ENCODE data around the gene RAB15. TPM values are rescaled to one million over a fixed set of nuclear protein-coding genes. Genes with fewer than 3 reads are reported as not detected.

The RAB15 gene
- total and polyA plus RNA-seq, 9 of the 15 experiments (the other 6 are each of a cell fraction or from before 2014, with no cell fraction given) = 0.09 to 0.30 (median 0.16) TPM; not detected in 2

DNA sequence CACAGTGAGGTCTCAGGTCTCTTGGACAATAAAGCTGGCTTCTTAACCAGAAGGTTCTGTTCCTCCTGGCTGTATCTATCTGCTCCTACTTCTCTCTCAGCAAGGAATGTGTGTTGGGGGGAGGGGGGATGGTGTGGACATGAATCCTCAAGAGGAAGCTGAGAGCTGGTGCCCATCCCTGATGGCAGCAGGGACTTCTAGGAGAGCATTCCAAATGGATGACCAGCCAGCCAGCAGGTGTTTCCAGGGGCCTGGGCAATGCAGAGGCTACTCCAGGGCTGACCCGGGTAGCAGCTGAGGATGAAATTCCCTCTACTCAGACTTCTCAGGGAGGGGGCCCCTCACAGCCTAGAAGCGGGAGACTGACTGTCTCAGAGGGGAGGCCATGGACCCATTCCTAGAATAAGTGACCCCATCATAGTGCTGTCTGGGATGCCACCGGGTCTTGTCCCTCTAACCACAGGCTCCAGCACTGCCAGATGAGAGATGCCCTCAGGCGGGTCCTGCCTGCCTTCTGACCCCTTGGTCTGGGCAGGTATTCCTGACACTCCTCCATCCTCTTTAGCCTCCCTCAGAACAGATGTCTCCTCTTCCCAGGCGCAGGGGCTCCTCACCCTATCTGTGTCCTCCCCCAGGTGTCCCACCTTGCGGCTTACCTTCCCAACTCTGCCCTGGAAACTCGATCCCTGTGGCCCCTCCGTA is 1.2 kb downstream of the RAB15 start:
- H3K9ac ChIP-seq (ENCODE audit: insufficient read depth in 1 of 2, low read depth in 2 of 2, low read length in 2 of 2) = no peak overlapping the region
- H3K4me2 ChIP-seq (ENCODE audit: insufficient read depth, low read length) = no peak overlapping the region
- BruUV-seq (replicated peaks) = no TSS peak
- no peak overlapping the region for H3K27ac ChIP-seq (ENCODE audit: extremely low read depth, low read depth, low read length)
- no peak overlapping the region for H3K4me3 ChIP-seq
- TF ChIP-seq PCBP2 (IDR thresholded peaks at IDR 0.05; ENCODE audit: low read depth, low read length, poor library complexity, severe bottlenecking) (no peak), XRCC4 (IDR thresholded peaks at IDR 0.05; ENCODE audit: extremely low read depth, insufficient read depth, insufficient read length) (no peak), HMG20B (CRISPR knock-in tag; IDR thresholded peaks at IDR 0.05) (no peak)
- TF ChIP-seq, protein P1, sequence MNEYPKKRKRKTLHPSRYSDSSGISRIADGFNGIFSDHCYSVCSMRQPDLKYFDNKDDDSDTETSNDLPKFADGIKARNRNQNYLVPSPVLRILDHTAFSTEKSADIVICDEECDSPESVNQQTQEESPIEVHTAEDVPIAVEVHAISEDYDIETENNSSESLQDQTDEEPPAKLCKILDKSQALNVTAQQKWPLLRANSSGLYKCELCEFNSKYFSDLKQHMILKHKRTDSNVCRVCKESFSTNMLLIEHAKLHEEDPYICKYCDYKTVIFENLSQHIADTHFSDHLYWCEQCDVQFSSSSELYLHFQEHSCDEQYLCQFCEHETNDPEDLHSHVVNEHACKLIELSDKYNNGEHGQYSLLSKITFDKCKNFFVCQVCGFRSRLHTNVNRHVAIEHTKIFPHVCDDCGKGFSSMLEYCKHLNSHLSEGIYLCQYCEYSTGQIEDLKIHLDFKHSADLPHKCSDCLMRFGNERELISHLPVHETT (CRISPR knock-in tag; conservative IDR thresholded peaks at IDR 0.05 in 1 of 2, IDR thresholded peaks at IDR 0.05 in 1 of 2) = no peak
- H4K20me1 ChIP-seq (replicated peaks; ENCODE audit: control insufficient read depth, insufficient read depth, low read length) = no peaks in the 10 kb centered on the region; the same call in 1 of the 2 replicates
- ChIA-PET POLR2A (interaction anchor here (1.0 to 1.2 kb wide), 3 partner anchors 9 to 29 kb away, joined by 3 read pairs; no protein-coding TSS in a partner anchor), CTCF (ENCODE audit: low intra/inter-chr PET ratio) (no interaction called here)
- FAIRE-seq (no peak), ATAC-seq (no peak), DNase-seq (ENCODE audit: extremely low read depth in 1 of 4, low spot score in 3 of 4) (no peak)
- no peaks in the 10 kb centered on the region for H3K9me3 ChIP-seq (replicated peaks; ENCODE audit: control insufficient read depth, insufficient read depth, low read depth, low read length)
- peaks cover 0 to 13% of the 10 kb centered on the region in 2 experiments; a peak in 2 of 5 replicates for H3K4me1 ChIP-seq (replicated peaks in 1 of 2; ENCODE audit: control insufficient read depth in 2 of 2, insufficient read depth in 2 of 2, low read length in 2 of 2)
- peaks cover 4 to 25% of the 10 kb centered on the region in 2 experiments; a peak in 3 of 5 replicates for H3K27me3 ChIP-seq (ENCODE audit: control insufficient read depth in 2 of 2, insufficient read depth in 2 of 2, low read length in 2 of 2)
- intact Hi-C loops (cut with micrococcal nuclease) = no loop called here
- no peak overlapping the region for H2AFZ ChIP-seq (ENCODE audit: low read depth, low read length)
- no peaks in the 10 kb centered on the region for H3K9me1 ChIP-seq (ENCODE audit: control insufficient read depth, insufficient read depth, low read length)
- in situ Hi-C loops (cut with MboI) = no loop called here
- H3K79me2 ChIP-seq (ENCODE audit: control insufficient read depth, insufficient read depth, low read length) = no peaks in the 10 kb centered on the region
- WGBS (ENCODE audit: insufficient coverage, low coverage, missing lambda C conversion rate) = 40% methylated on average over 2 of the region's 8 CpGs
- no peaks in the 10 kb centered on the region for H3K36me3 ChIP-seq (ENCODE audit: control insufficient read depth, insufficient read depth, low read length)
